ENCODE results near the gene ZNF831.

GRCh38 chr20:59232618-59233017 lies 69.0 kb downstream of the ZNF831 start:
- no peak for TF ChIP-seq EZH2 (IDR thresholded peaks at IDR 0.05; ENCODE audit: borderline replicate concordance, low read depth, low read length, severe bottlenecking)
- no peak for TF ChIP-seq CTCF (IDR thresholded peaks at IDR 0.05; ENCODE audit: borderline replicate concordance, extremely low read depth, low read length, poor library complexity, severe bottlenecking)
